ENCODE results near the gene DAPK2. TPM values are rescaled to one million over a fixed set of nuclear protein-coding genes. Genes with fewer than 3 reads are reported as not detected.

Gene DAPK2
- total RNA-seq, 2 experiments from 2014 or later: 13.4 to 17.6 TPM

GRCh38 chr15:63981596-63982320 lies 64.5 kb downstream of the DAPK2 start:
- H3K27me3 Mint-ChIP-seq: peaks cover 4% of the 10 kb centered on the region
- H3K4me3 Mint-ChIP-seq: no peak overlapping the region
- POLR2A ChIA-PET: interaction anchor here (0.6 kb wide), 1 partner anchor 63 kb away, joined by 3 read pairs; no protein-coding TSS in a partner anchor
- no peaks in the 10 kb centered on the region for H3K4me1 Mint-ChIP-seq
- DNase-seq: no peak
- no peak overlapping the region for H3K27ac Mint-ChIP-seq
- H3K36me3 Mint-ChIP-seq: no peaks in the 10 kb centered on the region
- no peaks in the 10 kb centered on the region for H3K9me3 Mint-ChIP-seq
- ATAC-seq (ENCODE audit: low read depth): no peak

DNA sequence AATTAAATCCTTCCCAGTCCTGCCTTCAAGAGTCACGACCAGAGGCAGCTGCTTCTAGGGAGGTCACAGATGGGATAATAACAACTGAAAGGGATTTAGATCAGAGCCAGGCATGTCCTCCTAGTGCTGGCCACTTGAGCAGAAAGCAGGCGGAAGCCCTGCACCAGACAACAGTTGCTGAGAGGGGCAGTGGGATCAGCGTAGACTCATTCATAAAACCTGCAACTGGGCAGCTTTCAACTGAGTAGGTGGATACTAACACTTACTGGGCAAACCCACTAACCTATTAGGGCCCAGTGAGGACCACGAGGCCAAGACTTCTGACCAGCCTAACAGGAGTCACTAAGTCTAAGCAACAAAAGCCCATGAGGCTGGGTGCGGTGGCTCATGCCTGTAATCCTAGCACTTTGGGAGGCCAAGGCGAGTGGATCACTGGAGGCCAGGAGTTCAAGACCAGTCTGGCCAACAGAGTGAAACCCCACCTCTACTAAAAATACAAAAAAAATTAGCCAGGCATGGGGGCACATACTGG lies 67.0 kb downstream of the DAPK2 start:
- no peak for ATAC-seq (ENCODE audit: low read depth)
- Mint-ChIP-seq H3K27me3 (peaks cover 4% of the 10 kb centered on the region), H3K9me3 (no peaks in the 10 kb centered on the region), H3K4me3 (no peak overlapping the region), H3K27ac (no peak overlapping the region), H3K4me1 (no peaks in the 10 kb centered on the region), H3K36me3 (no peaks in the 10 kb centered on the region)
- POLR2A ChIA-PET: no interaction called here
- no peak for DNase-seq

GRCh38 chr15:63978511-63979261 lies 67.6 kb downstream of the DAPK2 start:
- ATAC-seq (ENCODE audit: low read depth) (no peak), DNase-seq (no peak)
- no peak overlapping the region for H3K27ac Mint-ChIP-seq
- H3K27me3 Mint-ChIP-seq: peaks cover 4% of the 10 kb centered on the region
- POLR2A ChIA-PET: no interaction called here
- no peaks in the 10 kb centered on the region for H3K36me3 Mint-ChIP-seq
- no peaks in the 10 kb centered on the region for H3K4me1 Mint-ChIP-seq
- no peaks in the 10 kb centered on the region for H3K9me3 Mint-ChIP-seq
- H3K4me3 Mint-ChIP-seq: no peak overlapping the region

DNA sequence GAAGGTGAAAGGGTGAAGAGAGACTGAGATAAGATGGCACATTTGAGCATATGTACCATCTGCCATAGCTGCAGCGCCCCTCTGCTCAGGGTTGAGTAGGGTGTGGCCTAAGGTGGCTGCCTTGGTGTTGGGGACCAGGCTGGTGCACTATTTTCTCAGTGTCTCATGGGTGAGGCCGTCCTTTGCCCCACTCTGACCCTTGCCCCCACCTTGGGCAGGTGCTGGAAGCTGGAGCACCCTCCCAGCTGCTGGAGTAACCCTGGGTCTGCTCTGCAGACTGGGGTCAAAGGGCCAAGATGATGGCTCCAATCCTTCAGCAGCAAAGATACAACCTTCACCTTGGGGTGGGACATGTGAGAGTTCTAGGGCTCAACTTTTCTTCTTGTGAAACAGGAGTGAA lies 69.2 kb downstream of the DAPK2 start:
- POLR2A ChIA-PET: no interaction called here

DNA sequence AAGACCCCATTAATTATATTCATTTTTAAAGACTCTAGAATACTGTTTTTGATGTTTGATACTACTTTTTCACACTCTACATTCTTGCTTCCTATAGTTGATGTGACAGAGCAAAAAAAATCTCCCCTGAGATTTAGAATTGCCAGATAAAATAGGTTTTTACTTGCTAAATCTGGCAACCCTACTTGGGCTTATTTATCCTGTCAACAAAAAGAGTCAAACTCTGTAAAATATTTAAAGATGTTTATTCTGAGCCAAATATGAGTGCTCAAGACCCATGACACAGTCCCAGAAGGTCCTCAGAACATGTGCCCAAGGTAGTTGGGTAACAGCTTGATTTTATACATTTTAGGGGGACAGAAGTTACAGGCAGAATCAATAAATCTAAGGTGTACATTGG lies 72.3 kb downstream of the DAPK2 start:
- Mint-ChIP-seq H3K27ac (no peak overlapping the region), H3K27me3 (no peaks in the 10 kb centered on the region), H3K36me3 (no peaks in the 10 kb centered on the region), H3K4me1 (peaks cover 20% of the 10 kb centered on the region), H3K9me3 (no peaks in the 10 kb centered on the region), H3K4me3 (no peak overlapping the region)
- DNase-seq (no peak), ATAC-seq (ENCODE audit: low read depth) (no peak)
- POLR2A ChIA-PET: no interaction called here

More for the DNA sequence above, 69.2 kb downstream of the DAPK2 start:
- H3K27me3 Mint-ChIP-seq: peaks cover 2% of the 10 kb centered on the region
- H3K4me3 Mint-ChIP-seq: no peak overlapping the region
- no peaks in the 10 kb centered on the region for H3K9me3 Mint-ChIP-seq
- ATAC-seq (ENCODE audit: low read depth) (no peak), DNase-seq (no peak)
- no peaks in the 10 kb centered on the region for H3K36me3 Mint-ChIP-seq
- peaks cover under 1% of the 10 kb centered on the region for H3K4me1 Mint-ChIP-seq
- no peak overlapping the region for H3K27ac Mint-ChIP-seq

GRCh38 chr15:63973212-63974009 lies 72.9 kb downstream of the DAPK2 start:
- Mint-ChIP-seq H3K9me3 (no peaks in the 10 kb centered on the region), H3K36me3 (peaks cover 3% of the 10 kb centered on the region), H3K4me1 (peaks cover 25% of the 10 kb centered on the region), H3K27me3 (no peaks in the 10 kb centered on the region), H3K4me3 (no peak overlapping the region), H3K27ac (no peak overlapping the region)
- ATAC-seq (ENCODE audit: low read depth) (no peak), DNase-seq (no peak)
- POLR2A ChIA-PET: no interaction called here

DNA sequence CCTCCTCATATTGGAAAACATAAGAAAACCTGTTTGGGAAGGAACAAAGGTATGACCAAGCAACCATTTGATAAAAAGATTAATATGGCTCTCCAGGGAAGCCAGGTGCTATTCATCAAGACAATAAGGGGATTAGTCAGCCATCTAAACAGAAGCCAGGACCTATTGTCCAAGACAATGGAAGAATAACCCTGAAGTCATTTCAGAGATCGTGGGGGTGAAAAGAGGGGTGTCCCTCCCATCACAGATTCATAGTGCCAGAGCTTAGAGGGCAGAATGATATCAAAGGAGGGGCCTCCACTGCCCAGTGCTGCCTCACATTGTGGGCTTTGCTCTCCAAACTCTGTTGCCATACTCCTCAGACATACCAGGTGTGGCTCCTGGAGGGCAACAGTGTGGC lies 73.5 kb downstream of the DAPK2 start:
- Mint-ChIP-seq H3K9me3 (no peaks in the 10 kb centered on the region), H3K27me3 (no peaks in the 10 kb centered on the region), H3K4me1 (peaks cover 28% of the 10 kb centered on the region), H3K36me3 (peaks cover 4% of the 10 kb centered on the region), H3K27ac (no peak overlapping the region), H3K4me3 (no peak overlapping the region)
- no peak for ATAC-seq (ENCODE audit: low read depth)
- DNase-seq: no peak
- POLR2A ChIA-PET: no interaction called here

GRCh38 chr15:63971904-63972303 lies 74.4 kb downstream of the DAPK2 start:
- Mint-ChIP-seq H3K36me3 (peaks cover 6% of the 10 kb centered on the region), H3K4me3 (no peak overlapping the region), H3K27ac (peak overlapping the region; percentile 94), H3K4me1 (peaks cover 31% of the 10 kb centered on the region), H3K27me3 (no peaks in the 10 kb centered on the region), H3K9me3 (no peaks in the 10 kb centered on the region)
- ATAC-seq (ENCODE audit: low read depth) (no peak), DNase-seq (no peak)
- POLR2A ChIA-PET: interaction anchor here (0.9 to 1.7 kb wide), 3 partner anchors 37 to 139 kb away, joined by 3 to 6 read pairs (median 5); no protein-coding TSS in a partner anchor

DNA sequence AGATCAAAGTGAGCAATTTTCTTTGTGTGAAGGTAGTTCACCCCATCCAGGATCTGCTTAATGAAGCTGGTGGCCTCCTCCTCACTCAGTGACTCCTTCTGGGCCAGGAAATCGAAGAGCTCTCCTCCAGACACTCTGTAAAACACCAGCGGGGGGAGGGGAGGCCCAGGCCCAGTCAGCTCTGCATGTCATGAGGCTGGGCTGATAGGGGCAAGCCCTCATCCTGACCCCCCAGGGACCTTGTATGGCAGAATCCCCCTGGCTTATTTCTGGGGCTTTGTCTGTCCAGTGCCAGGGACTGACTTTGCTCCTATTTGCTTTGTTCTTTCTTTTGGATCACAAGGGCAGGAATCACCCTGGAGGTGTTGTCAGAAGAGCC lies 74.9 kb downstream of the DAPK2 start:
- ATAC-seq (ENCODE audit: low read depth) (peak; percentile 84), DNase-seq (peak; percentile 60)
- peaks cover 6% of the 10 kb centered on the region for H3K36me3 Mint-ChIP-seq
- peak overlapping the region; percentile 77 for H3K4me3 Mint-ChIP-seq
- peaks cover 31% of the 10 kb centered on the region for H3K4me1 Mint-ChIP-seq
- H3K27ac Mint-ChIP-seq: peak overlapping the region; percentile 94
- no peaks in the 10 kb centered on the region for H3K9me3 Mint-ChIP-seq
- POLR2A ChIA-PET: interaction anchor here (0.8 to 1.7 kb wide), 8 partner anchors 26 to 219 kb away, joined by 3 to 8 read pairs (median 4); no protein-coding TSS in a partner anchor
- no peaks in the 10 kb centered on the region for H3K27me3 Mint-ChIP-seq

- DNase-seq: no peak
- POLR2A ChIA-PET: interaction anchor here (0.8 to 1.7 kb wide), 9 partner anchors 26 to 218 kb away, joined by 3 to 8 read pairs (median 5); partner anchors contain the start of gene CIAO2A
- H3K4me1 Mint-ChIP-seq: peaks cover 31% of the 10 kb centered on the region
- peak overlapping the region; percentile 77 for H3K4me3 Mint-ChIP-seq
- H3K9me3 Mint-ChIP-seq: no peaks in the 10 kb centered on the region
- H3K27ac Mint-ChIP-seq: peak overlapping the region; percentile 94
- H3K27me3 Mint-ChIP-seq: no peaks in the 10 kb centered on the region
- H3K36me3 Mint-ChIP-seq: peaks cover 10% of the 10 kb centered on the region
- peak; percentile 63 for ATAC-seq (ENCODE audit: low read depth)
Observed at GRCh38 chr15:63970621-63971426, 75.5 kb downstream of the DAPK2 start.

- peak overlapping the region; percentile 77 for H3K4me3 Mint-ChIP-seq
- H3K36me3 Mint-ChIP-seq: peaks cover 13% of the 10 kb centered on the region
- POLR2A ChIA-PET: interaction anchor here (0.6 to 1.7 kb wide), 4 partner anchors 36 to 124 kb away, joined by 3 to 5 read pairs (median 4); partner anchors contain the start of gene CIAO2A
- DNase-seq (no peak), ATAC-seq (ENCODE audit: low read depth) (no peak)
- H3K9me3 Mint-ChIP-seq: no peaks in the 10 kb centered on the region
- peak overlapping the region; percentile 94 for H3K27ac Mint-ChIP-seq
- H3K27me3 Mint-ChIP-seq: no peaks in the 10 kb centered on the region
- H3K4me1 Mint-ChIP-seq: peaks cover 31% of the 10 kb centered on the region
Observed at GRCh38 chr15:63969652-63970421, 76.4 kb downstream of the DAPK2 start.

DNA sequence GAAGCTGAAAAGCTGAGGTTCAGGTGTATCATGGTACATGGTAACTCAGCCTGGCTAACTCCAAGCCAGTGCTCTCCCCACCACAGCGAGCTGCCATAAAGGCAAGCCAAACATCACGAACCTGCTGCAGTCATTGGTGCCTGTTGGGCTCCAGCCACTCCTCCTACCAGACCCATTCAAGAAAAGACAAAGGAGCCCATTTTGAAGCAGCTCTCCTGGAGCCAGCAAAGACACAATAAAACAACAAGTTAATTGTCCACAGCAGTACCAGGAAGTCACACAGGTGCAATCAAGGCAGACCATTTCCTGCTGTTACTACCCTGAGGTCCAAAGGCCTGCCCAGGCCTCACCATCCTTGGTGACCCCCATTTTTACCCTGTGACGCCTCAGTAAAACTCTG lies 77.6 kb downstream of the DAPK2 start:
- Mint-ChIP-seq H3K27me3 (no peaks in the 10 kb centered on the region), H3K36me3 (peaks cover 17% of the 10 kb centered on the region), H3K27ac (peak overlapping the region; percentile 64), H3K9me3 (peaks cover 4% of the 10 kb centered on the region), H3K4me3 (peak overlapping the region; percentile 49), H3K4me1 (peaks cover 31% of the 10 kb centered on the region)
- POLR2A ChIA-PET: interaction anchor here (1.2 kb wide), 1 partner anchor 42 kb away, joined by 3 read pairs; no protein-coding TSS in a partner anchor
- ATAC-seq (ENCODE audit: low read depth) (no peak), DNase-seq (no peak)
